Keratinocyte (primary cell): ENCODE measurements around the gene CD200R1L.

ENCODE experiments used
- EZH2 ChIP-seq: IDR thresholded peaks from one replicate; pipeline ENCODE4 v1.6.1; 2012; ENCODE audit warnings: inconsistent platforms, mild to moderate bottlenecking, low read length, moderate library complexity
- TF ChIP-seq, protein P1 (sequence below), 3 experiments: IDR thresholded peaks in 1 of 3; conservative IDR thresholded peaks in 1 of 3; optimal IDR thresholded peaks in 1 of 3; 2 replicates in 2 of 3; 3 replicates in 1 of 3; pipeline versions ENCODE3 to v1.5.1; 2011; ENCODE audit warnings: low read length in 3 of 3, mild to moderate bottlenecking in 3 of 3, moderate library complexity in 2 of 3, control low read depth in 1 of 3, inconsistent platforms in 1 of 3; ENCODE audit not compliant: insufficient read depth in 2 of 3; ENCODE audit errors: extremely low read depth in 1 of 3

DNA sequence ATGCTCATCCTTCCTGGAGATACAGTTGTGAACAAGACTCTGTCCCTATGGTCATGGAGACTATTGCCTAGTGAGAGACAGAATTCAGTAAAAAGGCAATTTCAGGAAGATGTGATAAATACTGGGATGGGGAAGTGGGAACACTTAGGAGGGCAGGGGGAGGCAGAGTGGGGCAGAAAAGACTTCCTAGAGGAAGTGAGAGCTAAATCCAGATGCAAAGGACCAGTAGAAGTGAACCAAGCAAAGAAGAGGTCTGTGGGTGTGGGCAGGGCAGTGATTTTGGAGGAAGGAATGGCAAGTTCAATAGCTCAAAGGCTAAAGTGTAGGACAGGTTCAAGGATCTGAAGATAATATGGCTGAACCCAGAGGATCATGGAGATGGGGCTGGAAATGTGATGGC is 68.9 kb downstream of the CD200R1L start:
- TF ChIP-seq, protein P1, sequence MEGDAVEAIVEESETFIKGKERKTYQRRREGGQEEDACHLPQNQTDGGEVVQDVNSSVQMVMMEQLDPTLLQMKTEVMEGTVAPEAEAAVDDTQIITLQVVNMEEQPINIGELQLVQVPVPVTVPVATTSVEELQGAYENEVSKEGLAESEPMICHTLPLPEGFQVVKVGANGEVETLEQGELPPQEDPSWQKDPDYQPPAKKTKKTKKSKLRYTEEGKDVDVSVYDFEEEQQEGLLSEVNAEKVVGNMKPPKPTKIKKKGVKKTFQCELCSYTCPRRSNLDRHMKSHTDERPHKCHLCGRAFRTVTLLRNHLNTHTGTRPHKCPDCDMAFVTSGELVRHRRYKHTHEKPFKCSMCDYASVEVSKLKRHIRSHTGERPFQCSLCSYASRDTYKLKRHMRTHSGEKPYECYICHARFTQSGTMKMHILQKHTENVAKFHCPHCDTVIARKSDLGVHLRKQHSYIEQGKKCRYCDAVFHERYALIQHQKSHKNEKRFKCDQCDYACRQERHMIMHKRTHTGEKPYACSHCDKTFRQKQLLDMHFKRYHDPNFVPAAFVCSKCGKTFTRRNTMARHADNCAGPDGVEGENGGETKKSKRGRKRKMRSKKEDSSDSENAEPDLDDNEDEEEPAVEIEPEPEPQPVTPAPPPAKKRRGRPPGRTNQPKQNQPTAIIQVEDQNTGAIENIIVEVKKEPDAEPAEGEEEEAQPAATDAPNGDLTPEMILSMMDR (optimal IDR thresholded peaks at IDR 0.05 in 1 of 3, IDR thresholded peaks at IDR 0.05 in 1 of 3, conservative IDR thresholded peaks at IDR 0.05 in 1 of 3; ENCODE audit: extremely low read depth in 1 of 3, insufficient read depth in 2 of 3, low read length in 3 of 3), result no peak
- no peak for TF ChIP-seq EZH2
